Adrenal gland (tissue), 12 donors: ENCODE measurements around the gene NKX1-2. TPM values are rescaled to one million over a fixed set of nuclear protein-coding genes. Genes with fewer than 3 reads are reported as not detected.

Source experiments
- DNase-seq, 7 donors: peaks; one replicate each; pipeline ENCODE4 v3.0.0-alpha.2; 2019 to 2020
- H3K27ac ChIP-seq, 5 donors: fragments of 200-600 bp; sonication (generic) in 4 of 5; 1 replicate in 3 of 5; 2 replicates in 2 of 5; pipeline versions ENCODE4 v1.5.1 to v1.8.0; 2016 to 2020; ENCODE audit warnings: mild to moderate bottlenecking in 1 of 5
- H3K27me3 ChIP-seq: fragments of 200-600 bp; 2 replicates; pipeline ENCODE4 v1.8.0; 2021
- H3K36me3 ChIP-seq, 2 donors: fragments of 200-600 bp; replicated peaks in 1 of 2; 1 replicate in 1 of 2; 2 replicates in 1 of 2; pipeline versions ENCODE4 v1.5.1 to v1.8.0; 2018 to 2022
- H3K4me1 ChIP-seq, 2 donors: fragments of 200-600 bp; replicated peaks in 1 of 2; 1 replicate in 1 of 2; 2 replicates in 1 of 2; pipeline versions ENCODE4 v1.5.1 to v1.8.0; 2018 to 2021
- H3K4me3 ChIP-seq, 4 donors: fragments of 200-600 bp; sonication (generic) in 3 of 4; one replicate each; pipeline ENCODE4 v1.5.1; 2016 to 2018
- H3K9me3 ChIP-seq, 3 donors: fragments of 200-600 bp; sonication (generic) in 1 of 3; replicated peaks in 1 of 3; 1 replicate in 2 of 3; 2 replicates in 1 of 3; pipeline versions ENCODE4 v1.5.1 to v1.8.0; 2016 to 2021
- CTCF ChIP-seq, 6 experiments: fragments of 450-650 bp in 4 of 6; fragments of 200-600 bp in 2 of 6; sonication (generic) in 1 of 6; IDR thresholded peaks; 1 replicate in 5 of 6; 2 replicates in 1 of 6; pipeline versions ENCODE4 v1.5.1 to v1.8.0; 2016 to 2021; ENCODE audit warnings: antibody characterized with exemption in 6 of 6, mild to moderate bottlenecking in 2 of 6, moderate library complexity in 1 of 6
- POLR2A ChIP-seq, 2 donors: fragments of 450-650 bp; IDR thresholded peaks; one replicate each; pipeline ENCODE4 v1.6.1; 2017; ENCODE audit warnings: antibody characterized with exemption in 2 of 2, mild to moderate bottlenecking in 2 of 2, moderate library complexity in 1 of 2
- WGBS, 4 donors: extraction: QIAGEN DNeasy Blood & Tissue Kit in 2 of 4; methylation state at CpG; one replicate each; pipeline versions ENCODE4 v1.1.5 to v1.1.7; 2013 to 2017; 5-methylcytosine and 5-hydroxymethylcytosine counted together
- intact Hi-C, 2 donors: fragments of 100-400 bp; cut with DNase I; formaldehyde crosslinking; loops; one replicate each; pipeline versions ENCODE4 v1.14.1 to v1.15.0; 2022 to 2023
- polyA plus RNA-seq, 3 donors: library from polyadenylated mRNA; stranded (reverse); fragments of 200-250 nt in 2 of 3; fragments of 350-450 nt in 1 of 3; fragmentation: Illumina TruSeq in 1 of 3; extraction: RNeasy Lipid Tissue Mini Kit (QIAGEN cat#74804) in 1 of 3; gene quantifications; one replicate each; pipeline ENCODE4 v1.2.3, GENCODE V29; 2013 to 2014
- total RNA-seq, 9 donors: library from RNA; depleted of rRNA in 4 of 9; stranded (reverse); fragments of >200 nt in 4 of 9; fragments of 120-200 nt in 1 of 9; fragmentation: NEBNext Ultra II Directional in 1 of 9; extraction: Animal tissue kit (Norgen Biotek cat#: 25700) in 1 of 9; gene quantifications; one replicate each; pipeline versions ENCODE4 v1.1.0 to v1.2.4, GENCODE V29; 2013 to 2023
- donor health status: healthy with polysubstance abuse.
- donor health status: Bipolar disorder and iron deficiency.
- donor health status: DM: yes; HTN: yes; CAD: no.
- donor health status: DM: no; HTN: no; CAD: no.
- donor health status: DM: no; HTN: no; CAD: no.
- donor health status: DM: yes; HTN: yes; CAD: no.

NKX1-2 gene
- total and polyA plus RNA-seq, 12 donors: not detected

GRCh38 chr10:124476043-124476725 is 26.3 kb upstream of the NKX1-2 start:
- 94 to 96% (median 95%) methylated on average over 12 to 23 of the region's 23 CpGs for WGBS, 4 donors
- no peak for DNase-seq
- intact Hi-C loops: no loop called here
- Histone ChIP-seq H3K27me3 (no peaks in the 10 kb centered on the region), H3K27ac (no peak overlapping the region), H3K36me3 (no peaks in the 10 kb centered on the region), H3K4me1 (no peaks in the 10 kb centered on the region), H3K4me3 (no peak overlapping the region), H3K9me3 (no peaks in the 10 kb centered on the region)
- TF ChIP-seq POLR2A (IDR thresholded peaks at IDR 0.05): no peak
- no peak for TF ChIP-seq CTCF (IDR thresholded peaks at IDR 0.05)

- Histone ChIP-seq H3K9me3 (no peaks in the 10 kb centered on the region), H3K4me1 (no peaks in the 10 kb centered on the region), H3K4me3 (no peak overlapping the region), H3K27me3 (no peaks in the 10 kb centered on the region), H3K36me3 (no peaks in the 10 kb centered on the region), H3K27ac (no peak overlapping the region)
- TF ChIP-seq POLR2A (IDR thresholded peaks at IDR 0.05) (no peak), CTCF (IDR thresholded peaks at IDR 0.05) (no peak)
- DNase-seq: no peak
- WGBS, 4 donors: 85 to 87% (median 86%) methylated on average over 8 to 9 of the region's 9 CpGs
- intact Hi-C loops: no loop called here
Observed at GRCh38 chr10:124474514-124475070, 24.8 kb upstream of the NKX1-2 start.

GRCh38 chr10:124473070-124473469 is 23.2 kb upstream of the NKX1-2 start:
- DNase-seq: no peak
- H3K4me3 ChIP-seq: no peak overlapping the region
- H3K36me3 ChIP-seq: no peaks in the 10 kb centered on the region
- H3K27ac ChIP-seq: no peak overlapping the region
- 68 to 84% (median 81%) methylated on average over 3 of the region's 3 CpGs; no CpG with 5 or more reads in 1 of the 4 donors for WGBS, 4 donors
- TF ChIP-seq CTCF (IDR thresholded peaks at IDR 0.05) (no peak), POLR2A (IDR thresholded peaks at IDR 0.05) (no peak)
- no peaks in the 10 kb centered on the region for H3K9me3 ChIP-seq
- intact Hi-C loops: no loop called here
- peaks cover 0 to under 1% of the 10 kb centered on the region in 2 donors for H3K4me1 ChIP-seq
- H3K27me3 ChIP-seq: no peaks in the 10 kb centered on the region

- H3K4me1 ChIP-seq: peaks cover 0 to 9% of the 10 kb centered on the region in 2 donors
- intact Hi-C loops: no loop called here
- H3K36me3 ChIP-seq: no peaks in the 10 kb centered on the region
- no peaks in the 10 kb centered on the region for H3K9me3 ChIP-seq
- no peak overlapping the region for H3K4me3 ChIP-seq
- TF ChIP-seq POLR2A (IDR thresholded peaks at IDR 0.05): no peak
- no peak for TF ChIP-seq CTCF (IDR thresholded peaks at IDR 0.05)
- H3K27me3 ChIP-seq: no peaks in the 10 kb centered on the region
- WGBS, 4 donors: 93 to 97% (median 95%) methylated on average over 6 of the region's 6 CpGs
- DNase-seq: no peak
- H3K27ac ChIP-seq: no peak overlapping the region
Observed at GRCh38 chr10:124472071-124472470, 22.2 kb upstream of the NKX1-2 start.
